Suprapubic skin (tissue), 4 donors: Measurements from ENCODE around the gene HYOU1.

Experiments
- CTCF ChIP-seq, 2 donors: fragments of 200-600 bp in 1 of 2; fragments of 450-650 bp in 1 of 2; sonication (generic) in 1 of 2; IDR thresholded peaks; one replicate each; pipeline ENCODE4 v1.5.1; 2016 to 2019; ENCODE audit warnings: antibody characterized with exemption in 2 of 2, mild to moderate bottlenecking in 1 of 2, moderate library complexity in 1 of 2
- POLR2A ChIP-seq, 2 donors: fragments of 450-650 bp; IDR thresholded peaks; one replicate each; pipeline ENCODE4 v1.6.1; 2017; ENCODE audit warnings: antibody characterized with exemption in 2 of 2, mild to moderate bottlenecking in 2 of 2, moderate library complexity in 2 of 2
- POLR2AphosphoS5 ChIP-seq, 3 donors: sonication (generic); formaldehyde crosslinking; IDR thresholded peaks; one replicate each; pipeline ENCODE4 v1.6.1; 2017; ENCODE audit warnings: antibody characterized with exemption in 3 of 3

DNA sequence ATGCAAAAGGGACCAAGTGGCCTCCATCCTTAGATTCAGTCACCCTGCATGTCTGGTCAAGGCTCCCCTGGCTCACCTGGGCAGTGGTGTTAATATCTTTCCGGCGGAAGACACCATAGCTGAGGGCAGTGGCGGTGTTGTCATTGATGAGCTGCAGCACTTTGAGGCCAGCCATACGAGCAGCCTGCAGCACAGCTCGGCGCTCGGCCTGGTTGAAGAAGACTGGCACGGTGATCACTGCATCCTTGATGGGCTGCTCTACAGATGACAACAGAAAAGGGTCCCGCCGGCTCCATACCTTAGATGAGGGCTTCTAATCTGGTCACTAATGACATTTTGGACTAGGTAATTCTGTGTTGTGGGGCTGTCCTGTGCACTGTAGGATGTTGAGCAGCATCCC is 2.6 kb downstream of the HYOU1 start:
- TF ChIP-seq CTCF (IDR thresholded peaks at IDR 0.05), result no peak
- no peak for TF ChIP-seq POLR2AphosphoS5 (IDR thresholded peaks at IDR 0.05)
- no peak for TF ChIP-seq POLR2A (IDR thresholded peaks at IDR 0.05)
